ENCODE data around the gene SLC36A4.
"Not testable (repeated sequence)": the region's sequence is repeated elsewhere in the genome, so short reads cannot be mapped to it uniquely, and the experiment has no call there.

SLC36A4 gene

DNA sequence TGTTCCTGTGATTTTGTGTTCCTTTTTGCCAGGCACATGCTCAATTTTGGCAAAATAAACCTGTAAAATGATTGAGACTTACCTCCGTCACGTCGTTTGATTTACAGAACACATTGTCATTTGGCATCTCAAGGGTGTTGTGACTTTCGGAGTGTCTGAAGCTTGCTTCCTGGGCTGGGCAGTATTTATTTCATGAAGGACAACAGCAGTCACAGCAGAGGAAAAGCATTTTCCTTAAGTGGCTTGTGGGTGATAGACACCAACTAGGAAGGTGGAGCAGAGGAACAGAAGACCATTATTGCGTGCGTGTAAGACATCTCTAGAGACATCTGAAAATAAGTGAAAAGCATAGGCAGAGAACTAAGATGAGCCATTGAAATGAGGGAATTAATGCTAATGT, 80.2 kb downstream of the SLC36A4 start:
- DNase-seq, result no peak

DNA sequence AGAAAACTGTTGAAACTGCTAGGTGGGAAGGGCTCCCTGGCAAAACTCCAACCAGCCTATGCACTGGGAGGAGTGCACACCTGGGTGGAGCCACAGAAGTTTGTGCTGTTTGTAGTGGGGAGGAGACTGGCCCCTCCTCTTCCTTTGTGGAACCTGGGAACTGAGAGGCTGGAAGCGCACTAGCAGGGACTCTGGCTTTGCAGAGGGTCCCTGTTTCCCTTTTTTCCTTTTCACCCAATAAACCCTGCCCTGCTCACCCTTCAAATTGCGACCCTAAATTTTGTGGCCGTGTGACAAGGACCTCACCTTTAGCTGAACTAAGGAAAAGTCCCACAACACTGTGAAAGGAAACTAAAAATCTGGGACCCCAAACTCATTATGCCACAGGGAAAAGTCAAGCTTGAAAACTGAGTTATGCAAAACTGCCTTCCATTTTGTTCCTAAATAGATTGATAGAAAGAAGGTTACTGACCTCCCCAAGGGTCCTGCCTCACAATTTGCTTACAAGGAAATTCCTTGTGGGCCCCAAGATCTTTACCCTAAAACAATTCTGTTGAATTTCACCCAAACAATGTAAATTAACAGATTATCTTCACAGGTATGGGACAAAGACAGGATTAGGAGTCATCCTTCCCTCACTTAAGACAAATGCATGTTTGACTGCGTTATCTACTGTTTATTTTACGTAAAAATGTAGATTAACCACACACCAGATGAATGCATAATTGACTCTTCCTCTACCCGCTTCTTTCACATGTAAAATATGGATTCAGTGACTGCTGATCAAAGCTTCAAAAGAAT, 81.0 kb downstream of the SLC36A4 start:
- no peak for DNase-seq

DNA sequence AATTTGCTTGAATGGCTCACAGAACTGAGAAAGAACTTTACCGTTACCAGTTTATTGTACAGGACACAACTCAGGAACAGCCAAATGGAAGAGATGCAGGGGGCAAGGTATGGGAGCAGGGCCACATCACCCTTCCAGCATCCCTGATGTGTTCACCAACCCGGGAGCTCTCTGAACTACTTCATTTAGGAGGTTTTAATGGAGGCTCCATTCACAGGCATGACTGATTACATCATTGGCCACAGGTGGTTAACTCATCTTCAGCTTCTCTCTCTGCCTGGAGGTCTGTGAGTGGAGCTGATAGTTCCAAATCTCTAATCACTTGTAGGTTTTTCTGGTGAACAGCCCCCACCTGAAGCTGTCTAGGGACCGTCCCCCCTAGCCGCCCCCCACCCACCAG, 83.5 kb downstream of the SLC36A4 start:
- no peak for DNase-seq

DNA sequence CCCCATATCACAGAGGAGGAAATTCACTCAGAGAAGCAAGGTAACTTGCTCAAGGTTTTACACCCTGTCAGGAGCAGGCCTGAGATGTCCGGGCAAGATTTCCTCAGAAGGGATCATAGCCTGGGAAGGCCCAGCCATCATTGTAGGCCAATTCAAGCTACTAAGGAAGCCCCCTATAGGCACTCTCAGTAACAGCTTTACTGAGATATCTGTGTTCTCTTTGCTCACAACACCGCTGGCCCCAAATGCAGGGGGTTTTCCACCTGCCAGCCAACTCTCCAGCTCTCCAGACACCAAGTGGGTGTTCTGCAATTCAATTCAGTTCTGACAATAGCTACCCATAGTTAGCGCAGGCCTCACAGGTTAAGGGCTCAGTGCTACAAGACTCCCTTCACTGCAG, 84.0 kb downstream of the SLC36A4 start:
- DNase-seq, result no peak

DNA sequence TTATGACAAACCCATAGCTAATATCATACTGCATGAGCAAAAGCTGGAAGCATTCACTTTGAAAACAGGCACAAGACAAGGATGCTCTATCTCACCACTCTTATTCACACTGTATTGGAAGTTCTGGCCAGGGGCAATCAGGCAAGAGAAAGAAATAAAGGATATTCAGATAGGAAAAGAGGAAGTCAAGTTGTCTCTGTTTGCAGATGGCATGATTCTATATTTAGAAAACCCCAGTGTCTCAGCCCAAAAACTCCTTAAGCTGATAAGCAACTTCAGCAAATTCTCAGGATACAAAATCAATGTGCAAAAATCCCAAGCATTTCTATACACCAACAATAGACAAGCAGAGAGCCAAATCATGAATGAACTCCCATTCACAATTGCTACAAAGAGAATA, 86.6 kb downstream of the SLC36A4 start:
- DNase-seq, result not testable (repeated sequence)

DNA sequence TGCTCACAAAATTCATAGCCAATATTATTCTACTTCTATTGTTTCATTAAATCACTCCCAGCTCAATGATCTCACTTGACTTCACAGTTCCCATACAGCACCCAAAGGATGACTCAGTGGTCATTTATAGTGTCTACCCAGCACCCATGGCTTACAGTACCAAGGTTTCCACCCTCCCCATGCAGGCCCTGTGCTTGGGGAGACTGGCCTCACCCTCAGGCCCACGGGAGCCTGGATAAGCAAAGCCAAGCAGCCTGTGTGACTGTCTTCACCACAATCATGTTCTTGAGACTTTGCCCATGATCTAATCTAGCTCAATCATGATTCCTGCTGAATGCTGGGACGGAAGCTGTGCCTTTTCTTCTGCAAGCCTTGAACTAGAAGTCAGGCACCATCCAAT, 97.6 kb downstream of the SLC36A4 start:
- no peak for DNase-seq

DNA sequence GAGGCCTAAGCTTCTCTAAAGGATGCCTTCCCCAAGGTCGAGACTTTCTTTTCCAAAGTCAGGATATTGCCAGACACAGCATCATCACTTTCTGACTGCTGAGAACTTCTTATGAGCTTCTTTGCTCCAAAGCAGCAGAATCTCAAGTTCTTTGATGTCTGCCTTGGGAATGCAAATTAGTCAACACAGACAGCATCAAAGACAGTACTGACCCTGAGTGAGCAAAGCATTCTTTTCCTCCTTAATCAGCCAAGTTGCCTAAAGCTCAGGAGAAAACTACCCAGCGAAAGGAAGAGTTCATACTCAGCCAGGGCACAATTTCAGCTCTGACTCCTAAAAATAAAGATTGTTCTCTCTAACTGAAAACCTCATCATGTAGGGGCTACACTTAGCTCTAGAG, 98.0 kb downstream of the SLC36A4 start:
- no peak for DNase-seq
